NCI-H2171 treated with DMSO at 0.1 percent for 48 hours (cell line): ENCODE results near the gene BHLHE23.
A peak's percentile ranks its signal among the peaks of the same experiment; 100 is the strongest.

Experiments
- DNase-seq: peaks from one replicate; lab custom pipeline; 2025; lab: John Stamatoyannopoulos, UW

Gene BHLHE23

DNA sequence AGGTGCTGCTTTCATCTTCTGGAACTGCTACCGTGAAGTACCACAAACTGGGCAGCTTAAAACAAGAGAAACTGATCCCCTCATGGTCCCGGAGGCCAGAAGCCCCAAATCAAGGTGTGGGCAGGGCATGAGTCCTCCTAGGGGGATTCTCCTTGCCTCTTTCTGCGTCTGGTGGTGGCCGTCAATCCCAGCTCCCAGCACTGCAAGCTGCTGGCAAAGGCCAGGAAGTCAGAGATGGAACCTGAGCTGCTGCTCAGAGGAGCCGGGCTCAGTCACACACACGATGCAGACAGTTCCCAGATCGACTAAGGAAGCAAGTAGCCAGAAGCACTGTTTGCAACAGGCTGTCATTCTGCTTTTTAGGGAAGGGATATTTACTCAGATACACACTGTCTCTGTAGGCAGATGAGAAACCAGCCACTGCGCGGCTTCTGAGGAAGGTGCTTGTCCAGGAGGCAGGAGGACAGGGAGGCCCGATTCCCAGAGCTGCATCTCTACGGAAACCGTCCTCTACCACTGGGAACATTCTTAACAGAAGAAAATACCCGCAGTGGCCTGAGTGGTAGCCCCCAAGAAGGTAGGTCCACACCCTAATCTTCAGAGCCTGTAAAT lies 15.5 kb downstream of the BHLHE23 start:
- no peak for DNase-seq

GRCh38 chr20:62990306-62990825 lies 16.4 kb downstream of the BHLHE23 start:
- DNase-seq, result no peak

GRCh38 chr20:62989201-62989601 lies 17.6 kb downstream of the BHLHE23 start:
- no peak for DNase-seq

DNA sequence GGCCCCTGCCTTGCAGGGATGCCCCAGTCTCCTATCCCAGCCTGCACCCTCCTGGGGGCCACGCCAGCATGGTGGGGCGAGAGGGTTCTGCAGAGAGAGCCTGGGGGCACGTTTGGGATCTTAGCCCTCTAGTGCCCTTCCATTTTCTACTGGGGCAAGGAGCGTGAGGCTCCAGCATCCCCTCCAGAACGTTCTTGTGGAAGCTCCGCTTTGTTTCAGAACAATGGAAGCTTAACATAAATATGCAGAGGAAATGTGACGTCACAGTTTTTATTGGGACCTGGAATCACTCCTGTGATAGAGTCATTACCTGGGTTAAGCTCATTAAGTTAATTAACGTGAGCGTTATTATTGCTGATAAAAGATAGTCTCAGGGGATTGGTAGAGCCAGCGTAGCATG lies 19.6 kb downstream of the BHLHE23 start:
- DNase-seq, result no peak

GRCh38 chr20:62986257-62986800 lies 20.4 kb downstream of the BHLHE23 start:
- DNase-seq, result no peak

GRCh38 chr20:62985444-62985778 lies 21.4 kb downstream of the BHLHE23 start:
- no peak for DNase-seq

GRCh38 chr20:62984666-62985443 lies 21.9 kb downstream of the BHLHE23 start:
- peak; percentile 48 for DNase-seq

- no peak for DNase-seq
Measured at GRCh38 chr20:62983210-62983609, 23.6 kb downstream of the BHLHE23 start.

DNA sequence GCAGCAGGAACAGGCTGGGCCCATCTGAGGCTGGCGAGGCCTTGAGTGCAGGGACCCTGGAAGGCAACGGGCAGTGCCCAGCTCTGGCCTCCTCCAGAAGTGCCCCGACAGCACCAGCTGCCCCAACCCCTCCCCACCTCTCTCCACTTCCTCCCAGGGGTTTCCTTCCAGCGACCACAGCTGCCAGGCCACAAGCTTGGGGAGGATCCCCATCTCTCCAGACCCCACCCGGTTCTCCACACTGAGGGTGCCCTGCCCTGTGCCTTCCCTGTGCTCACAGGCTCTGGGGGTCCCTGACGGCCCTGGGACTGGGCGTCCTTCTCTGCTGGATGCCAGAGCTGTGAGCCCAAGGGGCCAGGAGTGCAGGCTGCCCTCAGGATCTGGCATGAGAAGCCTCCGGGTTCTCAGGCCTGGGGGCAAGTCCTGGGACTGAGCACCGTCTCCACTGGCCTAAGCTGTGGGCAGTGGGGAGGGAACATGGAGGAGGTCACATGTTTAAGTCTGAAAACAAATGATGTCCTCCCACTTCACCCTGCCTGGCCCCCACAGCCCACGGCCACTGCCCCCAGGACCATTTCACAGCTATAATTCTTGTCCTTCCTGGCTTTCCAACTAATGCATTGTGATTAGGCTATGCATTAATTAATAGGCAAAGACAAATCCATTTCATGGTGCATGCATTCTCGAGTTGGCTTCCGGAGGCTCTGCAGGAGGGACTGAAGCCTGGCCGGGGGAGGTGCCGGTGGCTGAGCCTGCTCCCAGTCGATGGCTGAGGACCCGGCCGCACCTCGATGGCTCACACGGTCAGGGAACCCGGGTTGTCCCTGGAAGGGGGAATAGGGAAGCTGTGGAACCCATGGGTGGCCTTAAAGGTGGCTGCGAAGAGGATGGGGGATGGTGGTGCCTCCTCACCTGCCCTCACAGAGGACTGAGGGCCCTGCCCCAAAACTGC lies 24.4 kb downstream of the BHLHE23 start:
- DNase-seq, result no peak

DNA sequence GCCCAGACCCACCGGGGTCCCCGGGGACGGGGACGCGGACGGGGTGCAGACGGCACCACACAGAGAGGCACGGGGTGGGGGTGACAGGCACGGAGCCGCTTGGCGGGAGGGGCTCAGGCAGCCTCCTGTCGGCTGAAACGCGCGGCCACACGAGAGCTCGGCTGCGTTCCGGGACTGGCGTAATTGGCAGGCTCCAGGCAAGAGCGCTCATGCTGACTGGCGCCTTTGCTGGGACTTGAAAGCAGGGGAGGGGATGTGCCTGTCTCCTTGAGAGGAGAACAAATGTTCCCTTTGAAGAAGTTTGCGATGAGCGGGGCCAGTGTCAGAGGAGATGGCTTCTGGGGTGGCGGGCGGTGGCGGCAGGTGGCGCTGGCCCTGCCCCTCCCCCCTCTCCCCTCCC lies 25.8 kb downstream of the BHLHE23 start:
- peak; percentile 60 for DNase-seq

- peak; percentile 9 for DNase-seq
Measured at GRCh38 chr20:62980380-62980960, 26.3 kb downstream of the BHLHE23 start.

DNA sequence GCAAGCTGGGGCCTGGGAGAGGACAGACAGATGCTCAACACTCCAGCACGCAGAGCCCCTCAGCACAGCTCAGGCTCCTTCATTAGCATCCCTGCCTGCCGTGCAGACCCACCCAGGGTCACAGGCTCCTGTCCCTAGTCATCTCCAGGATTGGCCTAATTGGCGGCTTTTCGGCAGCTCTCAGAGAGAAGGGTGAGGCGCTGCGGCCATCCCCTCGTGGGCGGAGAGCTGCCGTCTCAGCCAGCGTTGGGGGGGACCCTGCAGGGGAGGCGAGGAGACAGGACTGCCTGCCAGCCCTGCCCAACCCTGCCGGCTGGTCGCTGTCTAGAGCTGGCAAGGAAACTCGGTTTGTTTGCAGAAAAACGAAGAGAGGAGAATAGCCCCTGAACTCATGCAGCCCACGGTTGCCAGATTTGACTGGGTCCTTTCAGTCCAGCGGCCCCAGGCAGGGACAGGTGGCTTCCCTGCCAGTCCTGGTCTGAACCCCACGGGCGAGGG lies 26.8 kb downstream of the BHLHE23 start:
- DNase-seq, result no peak

- no peak for DNase-seq
Measured at GRCh38 chr20:62979310-62979709, 27.5 kb downstream of the BHLHE23 start.

DNA sequence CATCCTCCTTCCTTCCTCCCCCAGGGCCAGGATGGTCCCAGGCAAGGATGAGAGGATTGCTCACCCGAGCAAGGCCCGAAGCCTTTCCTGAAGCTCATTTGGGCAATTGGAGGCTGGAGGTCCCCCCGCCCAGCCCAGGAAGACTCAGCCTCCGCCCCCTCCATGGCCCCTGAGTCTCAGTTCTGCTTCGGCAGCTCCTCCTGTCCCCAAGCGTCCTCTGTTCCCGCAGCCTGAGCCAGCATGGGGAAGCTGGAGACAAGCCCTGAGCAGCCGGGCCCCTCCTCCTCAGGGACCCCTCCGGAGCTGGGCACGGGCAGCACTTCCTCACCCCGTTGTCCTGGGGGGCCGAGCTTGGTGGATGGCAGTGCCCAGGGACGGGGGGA lies 28.2 kb downstream of the BHLHE23 start:
- no peak for DNase-seq

DNA sequence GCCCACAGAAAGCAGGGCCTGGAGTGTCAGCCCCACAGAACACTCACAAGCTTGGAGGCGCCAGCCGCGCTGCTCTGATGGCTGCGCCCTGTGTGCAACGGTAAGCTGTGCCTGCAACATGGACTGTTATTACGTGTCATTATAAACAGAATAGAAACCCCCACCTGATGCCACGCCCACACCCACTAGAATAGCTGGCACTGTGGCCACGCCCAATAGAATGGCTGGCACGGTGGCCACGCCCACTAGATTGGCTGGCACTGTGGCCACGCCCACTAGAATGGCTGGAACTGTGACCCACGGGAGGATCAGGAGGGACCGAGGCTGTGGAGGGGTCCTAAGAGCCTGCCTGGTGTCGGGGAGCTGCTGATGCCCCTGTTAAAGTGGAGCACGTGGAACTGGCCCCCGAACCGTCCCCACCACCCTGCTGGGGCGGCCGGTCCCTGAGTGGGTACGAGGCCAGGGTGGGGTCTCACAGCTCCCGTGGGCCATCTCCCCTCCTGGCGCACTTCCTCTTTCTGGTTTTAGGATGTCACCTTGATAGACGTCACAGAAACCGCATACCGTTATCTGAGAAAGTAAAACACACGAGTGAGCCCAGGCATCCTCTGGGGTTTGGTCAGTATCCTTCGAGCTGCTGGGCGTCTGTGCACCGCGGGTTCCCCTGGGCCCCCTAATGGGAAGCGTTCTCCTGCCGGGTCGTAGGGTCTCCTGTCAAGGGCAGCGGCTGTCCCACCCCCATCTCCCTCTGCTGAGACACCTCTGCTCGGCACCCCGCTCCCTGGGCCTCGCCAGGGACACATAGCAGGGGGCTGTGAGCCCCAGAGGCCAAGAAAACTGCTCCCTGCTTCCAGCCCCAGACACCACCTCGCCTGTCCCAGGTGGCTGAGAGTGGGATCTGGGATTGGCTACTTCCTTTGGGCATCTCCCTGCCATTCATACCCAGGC lies 28.9 kb downstream of the BHLHE23 start:
- DNase-seq, result no peak

- no peak for DNase-seq
Measured at GRCh38 chr20:62976886-62977285, 29.9 kb downstream of the BHLHE23 start.

DNA sequence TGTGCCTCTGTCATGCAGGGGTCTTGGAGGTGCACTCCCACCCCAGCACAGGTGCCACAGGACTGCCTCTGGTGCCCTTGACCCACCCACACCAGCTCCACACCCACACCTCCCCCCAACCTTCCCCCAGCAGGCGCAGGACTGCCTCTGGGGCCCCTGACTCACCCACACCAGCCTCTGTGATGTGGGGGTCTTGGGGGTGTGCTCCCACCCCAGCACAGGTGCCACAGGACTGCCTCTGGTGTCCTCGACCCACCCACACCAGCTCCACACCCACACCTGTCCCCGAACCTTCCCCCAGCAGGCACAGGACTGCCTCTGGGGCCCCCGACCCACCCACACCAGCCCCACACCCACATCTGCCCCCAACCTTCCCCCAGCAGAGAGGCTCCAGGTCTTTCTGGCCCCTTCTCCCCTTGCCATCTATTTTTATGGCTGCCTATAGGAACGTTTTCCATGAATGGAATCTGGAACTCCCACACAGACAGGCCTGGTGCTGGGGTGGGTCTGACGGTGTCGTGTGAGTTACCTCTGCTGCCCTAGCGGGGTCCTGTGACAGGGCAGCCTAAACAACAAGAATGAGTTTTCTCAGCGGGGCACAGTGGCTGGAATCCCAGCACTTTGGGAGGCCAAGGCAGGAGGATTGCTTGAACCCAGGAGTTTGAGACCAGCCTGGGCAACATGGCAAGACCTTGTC lies 30.8 kb downstream of the BHLHE23 start:
- no peak for DNase-seq

DNA sequence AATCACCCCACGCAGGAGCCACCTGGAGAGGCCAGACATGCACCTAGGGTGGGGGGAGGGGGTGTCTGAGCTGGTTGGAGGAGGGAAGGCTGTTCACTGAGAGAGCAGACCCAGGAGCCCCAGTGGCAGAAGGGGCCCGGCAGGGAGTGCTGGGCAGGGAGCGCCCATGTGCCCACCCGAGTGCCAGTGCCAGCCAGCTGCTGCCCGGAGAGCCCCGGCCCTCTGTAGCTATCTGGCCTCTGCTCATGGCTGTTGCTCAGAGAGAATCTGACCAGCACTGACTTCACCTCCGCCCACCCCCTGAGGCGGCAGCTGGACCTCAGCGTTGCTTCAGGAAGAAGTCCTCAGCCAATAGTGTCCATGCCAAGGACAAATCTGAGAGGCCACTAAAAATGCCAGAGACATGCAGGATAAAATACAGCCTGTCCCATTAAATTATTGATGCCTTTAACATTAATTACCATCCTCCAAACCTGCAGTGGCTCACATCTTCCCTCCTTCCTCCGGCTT lies 31.5 kb downstream of the BHLHE23 start:
- DNase-seq, result no peak

- DNase-seq, result no peak
Measured at GRCh38 chr20:62972845-62973745, 33.7 kb downstream of the BHLHE23 start.
